ENCODE data around the gene HBA1. TPM values are rescaled to one million over a fixed set of nuclear protein-coding genes. Genes with fewer than 3 reads are reported as not detected.
"Not testable (repeated sequence)": the region's sequence is repeated elsewhere in the genome, so short reads cannot be mapped to it uniquely, and the experiment has no call there.

The HBA1 gene
- total RNA-seq, 3 donors from 2014 or later (not counting 1 experiment from before 2014, with no cell fraction given) = 16.9 TPM; not detected in 2

DNA sequence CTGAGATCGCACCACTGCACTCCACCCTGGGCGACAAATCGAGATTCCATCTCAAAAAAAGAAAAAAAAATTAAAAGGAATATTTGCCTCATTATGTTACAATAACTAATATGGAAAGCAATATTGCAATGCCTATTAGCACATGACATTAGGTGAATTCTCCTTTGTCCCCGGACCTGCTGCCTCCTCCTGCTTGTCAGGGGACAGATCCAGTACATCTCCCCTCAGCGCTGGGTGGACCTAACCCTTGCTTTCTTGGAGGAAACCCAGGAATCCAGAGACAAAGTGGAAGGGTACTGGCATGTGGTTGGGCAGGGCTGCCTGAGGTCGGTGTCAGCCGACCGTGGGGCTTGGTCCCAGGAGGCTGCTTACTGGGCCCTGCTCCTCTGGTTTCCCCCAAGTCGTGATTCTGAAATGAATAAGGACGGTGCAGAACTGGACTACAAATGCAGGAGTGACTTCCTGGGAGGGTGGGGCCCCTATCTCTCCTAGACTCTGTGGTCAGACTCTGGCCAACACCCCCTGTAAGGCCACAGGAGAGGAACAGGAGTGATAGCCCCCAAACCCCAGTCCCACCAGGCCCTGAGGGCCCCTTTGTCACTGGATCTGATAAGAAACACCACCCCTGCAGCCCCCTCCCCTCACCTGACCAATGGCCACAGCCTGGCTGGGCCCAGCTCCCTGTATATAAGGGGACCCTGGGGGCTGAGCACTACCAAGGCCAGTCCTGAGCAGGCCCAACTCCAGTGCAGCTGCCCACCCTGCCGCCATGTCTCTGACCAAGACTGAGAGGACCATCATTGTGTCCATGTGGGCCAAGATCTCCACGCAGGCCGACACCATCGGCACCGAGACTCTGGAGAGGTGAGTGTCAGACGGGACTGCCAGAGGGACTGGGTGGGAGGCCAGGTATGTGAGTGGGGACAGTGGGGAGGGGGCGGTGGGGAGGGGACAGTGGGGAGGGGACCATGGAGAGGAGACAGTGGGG is 24.0 kb upstream of the HBA1 start, which contains the start of gene HBZ:
Gene HBZ (plus strand): TSS at position 504 of the 988 bp plus-strand sequence. CDS start 266 bp downstream, at position 770.
- H3K27ac Mint-ChIP-seq = no peak within 1 kb of the TSS
- ATAC-seq (no peak), DNase-seq (no peak)
- peaks cover 10% of the 10 kb centered on the region in 2 donors for H3K4me1 Mint-ChIP-seq
- no peak within 1 kb of the TSS for H3K27ac ChIP-seq (ENCODE audit: low read length)
- intact Hi-C loops (cut with micrococcal nuclease) = no loop called here
- no peak within 1 kb of the TSS for H3K4me3 Mint-ChIP-seq
- H3K36me3 Mint-ChIP-seq = no peaks in the 10 kb centered on the region
- H3K27me3 Mint-ChIP-seq (ENCODE audit: low read depth in 2 of 2) = peaks cover 0 to 16% of the 10 kb centered on the region in 2 donors
- no peak within 1 kb of the TSS for H3K4me3 ChIP-seq (ENCODE audit: low read length)
- no peaks in the 10 kb centered on the region for H3K36me3 ChIP-seq (ENCODE audit: control insufficient read depth, insufficient read depth, low read length)
- peaks cover 11% of the 10 kb centered on the region for H3K4me1 ChIP-seq (ENCODE audit: control insufficient read depth, insufficient read depth, low read length)
- WGBS (ENCODE audit: insufficient coverage) = 81% methylated on average over 15 of the region's 17 CpGs
- TF ChIP-seq, protein P1, sequence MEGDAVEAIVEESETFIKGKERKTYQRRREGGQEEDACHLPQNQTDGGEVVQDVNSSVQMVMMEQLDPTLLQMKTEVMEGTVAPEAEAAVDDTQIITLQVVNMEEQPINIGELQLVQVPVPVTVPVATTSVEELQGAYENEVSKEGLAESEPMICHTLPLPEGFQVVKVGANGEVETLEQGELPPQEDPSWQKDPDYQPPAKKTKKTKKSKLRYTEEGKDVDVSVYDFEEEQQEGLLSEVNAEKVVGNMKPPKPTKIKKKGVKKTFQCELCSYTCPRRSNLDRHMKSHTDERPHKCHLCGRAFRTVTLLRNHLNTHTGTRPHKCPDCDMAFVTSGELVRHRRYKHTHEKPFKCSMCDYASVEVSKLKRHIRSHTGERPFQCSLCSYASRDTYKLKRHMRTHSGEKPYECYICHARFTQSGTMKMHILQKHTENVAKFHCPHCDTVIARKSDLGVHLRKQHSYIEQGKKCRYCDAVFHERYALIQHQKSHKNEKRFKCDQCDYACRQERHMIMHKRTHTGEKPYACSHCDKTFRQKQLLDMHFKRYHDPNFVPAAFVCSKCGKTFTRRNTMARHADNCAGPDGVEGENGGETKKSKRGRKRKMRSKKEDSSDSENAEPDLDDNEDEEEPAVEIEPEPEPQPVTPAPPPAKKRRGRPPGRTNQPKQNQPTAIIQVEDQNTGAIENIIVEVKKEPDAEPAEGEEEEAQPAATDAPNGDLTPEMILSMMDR (IDR thresholded peaks at IDR 0.05) = no peak
- H3K27me3 ChIP-seq (ENCODE audit: control insufficient read depth, insufficient read depth, low read length) = peaks cover 8% of the 10 kb centered on the region
- H3K9me3 ChIP-seq (ENCODE audit: control insufficient read depth, insufficient read depth, low read length) = no peaks in the 10 kb centered on the region
- no peaks in the 10 kb centered on the region for H3K9me3 Mint-ChIP-seq

DNA sequence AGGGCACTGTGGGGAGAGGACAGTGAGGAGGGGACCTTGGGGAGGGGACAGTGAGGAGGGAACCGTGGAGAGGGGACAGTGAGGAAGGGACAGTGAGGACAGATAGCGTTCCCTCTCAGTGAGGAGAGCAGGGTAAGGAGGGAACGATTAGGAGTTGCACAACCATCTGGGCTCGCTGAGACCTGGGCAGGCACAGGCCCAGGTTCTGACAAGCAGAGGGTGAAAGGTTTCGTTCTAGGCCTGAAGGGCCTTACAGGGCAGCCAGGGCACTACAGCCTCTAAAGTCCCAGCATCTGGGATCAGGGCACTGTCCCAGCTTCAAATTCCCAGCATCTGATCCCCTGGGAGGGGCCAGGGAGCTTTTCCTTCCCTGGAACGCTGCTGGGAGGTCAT is 23.4 kb upstream of the HBA1 start:
- Mint-ChIP-seq H3K27me3 (ENCODE audit: low read depth in 2 of 2) (peaks cover 0 to 16% of the 10 kb centered on the region in 2 donors), H3K4me1 (peaks cover 10% of the 10 kb centered on the region in 2 donors)
- H3K27me3 ChIP-seq (ENCODE audit: control insufficient read depth, insufficient read depth, low read length); H3K4me3 Mint-ChIP-seq; intact Hi-C loops (cut with micrococcal nuclease); H3K4me3 ChIP-seq (ENCODE audit: low read length); H3K27ac Mint-ChIP-seq; H3K9me3 ChIP-seq (ENCODE audit: control insufficient read depth, insufficient read depth, low read length); DNase-seq; H3K36me3 ChIP-seq (ENCODE audit: control insufficient read depth, insufficient read depth, low read length); H3K9me3 Mint-ChIP-seq; H3K36me3 Mint-ChIP-seq; H3K27ac ChIP-seq (ENCODE audit: low read length): not testable (repeated sequence)
- peak in 2 of 3 donors; percentile 25 to 27 for ATAC-seq
- WGBS (ENCODE audit: insufficient coverage) = 87% methylated on average over 2 of the region's 6 CpGs
- H3K4me1 ChIP-seq (ENCODE audit: control insufficient read depth, insufficient read depth, low read length) = peaks cover 11% of the 10 kb centered on the region

DNA sequence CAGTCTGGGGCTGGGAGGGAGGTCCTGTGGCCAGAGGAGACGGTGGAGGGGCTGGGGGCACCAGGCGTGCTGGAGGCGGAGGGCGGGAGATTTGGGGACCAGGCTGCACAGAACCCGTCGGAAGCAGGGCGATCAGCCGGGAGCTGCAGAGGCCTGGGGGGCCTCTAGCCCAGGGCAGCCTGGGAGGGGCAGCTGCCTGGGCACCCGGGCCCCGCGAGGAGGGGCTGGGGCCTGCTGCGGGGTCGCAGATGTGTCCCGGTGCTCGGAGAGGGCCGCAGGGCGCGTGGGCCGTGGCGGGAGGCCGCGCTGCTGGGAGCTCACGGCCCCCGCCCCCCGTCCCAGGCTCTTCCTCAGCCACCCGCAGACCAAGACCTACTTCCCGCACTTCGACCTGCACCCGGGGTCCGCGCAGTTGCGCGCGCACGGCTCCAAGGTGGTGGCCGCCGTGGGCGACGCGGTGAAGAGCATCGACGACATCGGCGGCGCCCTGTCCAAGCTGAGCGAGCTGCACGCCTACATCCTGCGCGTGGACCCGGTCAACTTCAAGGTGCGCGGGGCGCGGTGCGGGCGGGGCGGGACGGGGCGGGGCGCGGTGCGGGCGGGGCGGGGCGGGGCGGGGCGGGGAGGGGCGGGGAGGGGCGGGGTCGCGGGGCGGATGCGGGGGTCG is 22.8 kb upstream of the HBA1 start:
- WGBS (ENCODE audit: insufficient coverage) = no CpG with 5 or more reads among the region's 74 CpGs

DNA sequence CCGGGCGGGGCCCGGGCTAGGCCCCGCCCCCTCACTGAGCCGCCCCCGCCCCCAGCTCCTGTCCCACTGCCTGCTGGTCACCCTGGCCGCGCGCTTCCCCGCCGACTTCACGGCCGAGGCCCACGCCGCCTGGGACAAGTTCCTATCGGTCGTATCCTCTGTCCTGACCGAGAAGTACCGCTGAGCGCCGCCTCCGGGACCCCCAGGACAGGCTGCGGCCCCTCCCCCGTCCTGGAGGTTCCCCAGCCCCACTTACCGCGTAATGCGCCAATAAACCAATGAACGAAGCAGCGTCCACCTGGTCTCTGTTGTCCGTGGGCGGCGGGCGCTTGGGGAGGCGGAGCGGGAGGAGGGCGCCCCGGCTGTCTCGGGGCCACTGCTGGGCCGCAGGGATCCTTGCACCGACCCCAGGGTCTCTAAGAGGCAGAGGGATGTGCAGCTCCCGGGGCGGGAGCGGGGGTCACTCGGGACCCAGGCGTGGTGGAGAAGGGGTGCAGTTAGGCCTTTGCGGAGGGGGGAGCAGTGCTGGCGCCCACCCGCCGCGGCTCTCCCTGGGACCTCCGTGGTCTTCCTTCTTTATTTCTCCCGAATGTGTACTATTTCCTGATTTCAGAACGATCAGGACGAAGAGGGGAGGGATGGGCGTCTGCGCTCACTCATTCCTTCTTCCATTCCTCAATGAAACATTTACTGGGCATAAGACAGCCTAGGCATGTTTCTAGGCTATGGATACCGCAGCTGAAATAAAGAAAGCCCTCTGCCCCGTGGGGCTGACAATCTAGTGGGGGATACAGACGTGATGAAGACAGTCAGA is 22.1 kb upstream of the HBA1 start:
- H3K27me3 Mint-ChIP-seq (ENCODE audit: low read depth in 2 of 2) = peaks cover 6 to 22% of the 10 kb centered on the region in 2 donors
- peak overlapping the region in 1 of 2 donors; percentile 27 for H3K27ac Mint-ChIP-seq
- H3K27me3 ChIP-seq (ENCODE audit: control insufficient read depth, insufficient read depth, low read length) = peaks cover 8% of the 10 kb centered on the region
- H3K36me3 ChIP-seq (ENCODE audit: control insufficient read depth, insufficient read depth, low read length) = no peaks in the 10 kb centered on the region
- peak overlapping the region; percentile 84 for H3K4me3 Mint-ChIP-seq
- peak overlapping the region; percentile 28 for H3K4me3 ChIP-seq (ENCODE audit: low read length)
- peaks cover 11% of the 10 kb centered on the region for H3K4me1 ChIP-seq (ENCODE audit: control insufficient read depth, insufficient read depth, low read length)
- H3K4me1 Mint-ChIP-seq = peaks cover 10% of the 10 kb centered on the region in 2 donors
- no peaks in the 10 kb centered on the region for H3K9me3 Mint-ChIP-seq
- TF ChIP-seq, protein P1 (IDR thresholded peaks at IDR 0.05) = no peak
- intact Hi-C loops (cut with micrococcal nuclease) = no loop called here
- H3K27ac ChIP-seq (ENCODE audit: low read length) = no peak overlapping the region
- ATAC-seq (peak in 2 of 3 donors; percentile 61 to 63), DNase-seq (peak in 1 of 2 donors; percentile 26)
- no peaks in the 10 kb centered on the region for H3K36me3 Mint-ChIP-seq
- 2% methylated on average over 53 of the region's 59 CpGs for WGBS (ENCODE audit: insufficient coverage)
- H3K9me3 ChIP-seq (ENCODE audit: control insufficient read depth, insufficient read depth, low read length) = no peaks in the 10 kb centered on the region

More for the DNA sequence above, 22.8 kb upstream of the HBA1 start:
- intact Hi-C loops (cut with micrococcal nuclease); H3K36me3 ChIP-seq (ENCODE audit: control insufficient read depth, insufficient read depth, low read length); H3K27ac Mint-ChIP-seq; H3K9me3 ChIP-seq (ENCODE audit: control insufficient read depth, insufficient read depth, low read length); DNase-seq; H3K4me3 Mint-ChIP-seq; H3K27me3 ChIP-seq (ENCODE audit: control insufficient read depth, insufficient read depth, low read length); H3K27ac ChIP-seq (ENCODE audit: low read length); H3K4me3 ChIP-seq (ENCODE audit: low read length); H3K36me3 Mint-ChIP-seq; H3K9me3 Mint-ChIP-seq: not testable (repeated sequence)
- H3K27me3 Mint-ChIP-seq (ENCODE audit: low read depth in 2 of 2) = peaks cover 0 to 19% of the 10 kb centered on the region in 2 donors
- peaks cover 11% of the 10 kb centered on the region for H3K4me1 ChIP-seq (ENCODE audit: control insufficient read depth, insufficient read depth, low read length)
- peak in 2 of 3 donors; percentile 56 to 61 for ATAC-seq
- peaks cover 10% of the 10 kb centered on the region in 2 donors for H3K4me1 Mint-ChIP-seq
